Measurements from ENCODE around the gene DIDO1. TPM values are rescaled to one million over a fixed set of nuclear protein-coding genes. Genes with fewer than 3 reads are reported as not detected.
A peak's percentile ranks its signal among the peaks of the same experiment; 100 is the strongest.

The DIDO1 gene
- total and polyA plus RNA-seq, 2 of the 13 experiments (the other 11 are each of a cell fraction or from before 2014, with no cell fraction given) = 75.0 to 75.1 TPM

- TF ChIP-seq GMEB2 (CRISPR knock-in tag; IDR thresholded peaks at IDR 0.05; ENCODE audit: low read depth) = no peak
- no peak for TF ChIP-seq AHDC1 (CRISPR knock-in tag; IDR thresholded peaks at IDR 0.05; ENCODE audit: borderline replicate concordance)
- TF ChIP-seq REXO4 (CRISPR knock-in tag; IDR thresholded peaks at IDR 0.05; ENCODE audit: borderline replicate concordance) = no peak
- no peak for TF ChIP-seq NR2F6 (IDR thresholded peaks at IDR 0.05)
- no peak for TF ChIP-seq NR2F6 (CRISPR knock-in tag; IDR thresholded peaks at IDR 0.05)
- no peak for TF ChIP-seq TRIM24 (CRISPR knock-in tag; IDR thresholded peaks at IDR 0.05)
- TF ChIP-seq ATRX (CRISPR knock-in tag; IDR thresholded peaks at IDR 0.05; ENCODE audit: borderline replicate concordance) = no peak
- TF ChIP-seq ZNF331 (CRISPR knock-in tag; IDR thresholded peaks at IDR 0.05) = no peak
- TF ChIP-seq ZMAT3 (CRISPR knock-in tag; conservative IDR thresholded peaks at IDR 0.05) = no peak
- peak; percentile 22; the same call in 1 of the 2 replicates for TF ChIP-seq STAG1 (CRISPR knock-in tag; IDR thresholded peaks at IDR 0.05)
- TF ChIP-seq, protein P1, sequence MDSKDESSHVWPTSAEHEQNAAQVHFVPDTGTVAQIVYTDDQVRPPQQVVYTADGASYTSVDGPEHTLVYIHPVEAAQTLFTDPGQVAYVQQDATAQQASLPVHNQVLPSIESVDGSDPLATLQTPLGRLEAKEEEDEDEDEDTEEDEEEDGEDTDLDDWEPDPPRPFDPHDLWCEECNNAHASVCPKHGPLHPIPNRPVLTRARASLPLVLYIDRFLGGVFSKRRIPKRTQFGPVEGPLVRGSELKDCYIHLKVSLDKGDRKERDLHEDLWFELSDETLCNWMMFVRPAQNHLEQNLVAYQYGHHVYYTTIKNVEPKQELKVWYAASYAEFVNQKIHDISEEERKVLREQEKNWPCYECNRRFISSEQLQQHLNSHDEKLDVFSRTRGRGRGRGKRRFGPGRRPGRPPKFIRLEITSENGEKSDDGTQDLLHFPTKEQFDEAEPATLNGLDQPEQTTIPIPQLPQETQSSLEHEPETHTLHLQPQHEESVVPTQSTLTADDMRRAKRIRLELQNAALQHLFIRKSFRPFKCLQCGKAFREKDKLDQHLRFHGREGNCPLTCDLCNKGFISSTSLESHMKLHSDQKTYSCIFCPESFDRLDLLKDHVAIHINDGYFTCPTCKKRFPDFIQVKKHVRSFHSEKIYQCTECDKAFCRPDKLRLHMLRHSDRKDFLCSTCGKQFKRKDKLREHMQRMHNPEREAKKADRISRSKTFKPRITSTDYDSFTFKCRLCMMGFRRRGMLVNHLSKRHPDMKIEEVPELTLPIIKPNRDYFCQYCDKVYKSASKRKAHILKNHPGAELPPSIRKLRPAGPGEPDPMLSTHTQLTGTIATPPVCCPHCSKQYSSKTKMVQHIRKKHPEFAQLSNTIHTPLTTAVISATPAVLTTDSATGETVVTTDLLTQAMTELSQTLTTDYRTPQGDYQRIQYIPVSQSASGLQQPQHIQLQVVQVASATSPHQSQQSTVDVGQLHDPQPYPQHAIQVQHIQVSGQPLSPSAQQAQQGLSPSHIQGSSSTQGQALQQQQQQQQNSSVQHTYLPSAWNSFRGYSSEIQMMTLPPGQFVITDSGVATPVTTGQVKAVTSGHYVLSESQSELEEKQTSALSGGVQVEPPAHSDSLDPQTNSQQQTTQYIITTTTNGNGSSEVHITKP (CRISPR knock-in tag; IDR thresholded peaks at IDR 0.05; ENCODE audit: low read depth) = no peak
- no peak for TF ChIP-seq ISX (CRISPR knock-in tag; conservative IDR thresholded peaks at IDR 0.05)
- TF ChIP-seq, protein P2, sequence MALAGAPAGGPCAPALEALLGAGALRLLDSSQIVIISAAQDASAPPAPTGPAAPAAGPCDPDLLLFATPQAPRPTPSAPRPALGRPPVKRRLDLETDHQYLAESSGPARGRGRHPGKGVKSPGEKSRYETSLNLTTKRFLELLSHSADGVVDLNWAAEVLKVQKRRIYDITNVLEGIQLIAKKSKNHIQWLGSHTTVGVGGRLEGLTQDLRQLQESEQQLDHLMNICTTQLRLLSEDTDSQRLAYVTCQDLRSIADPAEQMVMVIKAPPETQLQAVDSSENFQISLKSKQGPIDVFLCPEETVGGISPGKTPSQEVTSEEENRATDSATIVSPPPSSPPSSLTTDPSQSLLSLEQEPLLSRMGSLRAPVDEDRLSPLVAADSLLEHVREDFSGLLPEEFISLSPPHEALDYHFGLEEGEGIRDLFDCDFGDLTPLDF (CRISPR knock-in tag; IDR thresholded peaks at IDR 0.05) = no peak
- no peak for TF ChIP-seq ZNF816 (CRISPR knock-in tag; IDR thresholded peaks at IDR 0.05; ENCODE audit: borderline replicate concordance)
- TF ChIP-seq ZNF672 (CRISPR knock-in tag; IDR thresholded peaks at IDR 0.05) = no peak
- TF ChIP-seq CTCF (CRISPR knock-in tag; IDR thresholded peaks at IDR 0.05) = peak; percentile 67
Measured at GRCh38 chr20:62893700-62894099, 32.6 kb downstream of the DIDO1 start (continued).

Data from HepG2 (cell line).